GM10266 (cell line): ENCODE data around the gene PYDC2.

ENCODE experiments used
- DNase-seq: peaks from one replicate; pipeline ENCODE4 v3.0.0; 2012; ENCODE audit errors: extremely low spot score
- TF ChIP-seq, protein P1 (sequence below): IDR thresholded peaks from 2 replicates; pipeline ENCODE4 v1.5.1; 2012; ENCODE audit warnings: mild to moderate bottlenecking, low read depth; ENCODE audit not compliant: control insufficient read depth, insufficient read depth; ENCODE audit errors: missing control alignments

Gene PYDC2

DNA sequence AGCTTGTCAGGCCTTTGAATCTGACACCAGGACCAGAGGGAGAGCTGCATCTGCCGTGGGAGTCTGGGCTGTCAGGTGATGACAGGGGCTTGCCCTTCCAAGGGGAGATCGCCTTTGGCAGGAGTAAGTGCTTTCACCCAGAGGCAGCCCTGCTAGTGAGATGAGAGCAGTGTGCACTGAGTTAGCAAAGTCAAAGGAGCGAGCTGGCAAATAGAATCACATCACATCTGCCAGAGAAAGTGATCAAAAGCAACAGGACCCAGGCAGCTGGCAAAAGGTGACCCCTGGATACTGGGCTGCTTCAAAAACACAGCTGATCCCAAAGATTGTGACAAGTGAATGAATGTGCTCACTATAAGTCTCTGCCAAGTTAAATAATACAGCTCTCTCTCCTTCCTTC, 36.1 kb upstream of the PYDC2 start:
- no peak for DNase-seq

DNA sequence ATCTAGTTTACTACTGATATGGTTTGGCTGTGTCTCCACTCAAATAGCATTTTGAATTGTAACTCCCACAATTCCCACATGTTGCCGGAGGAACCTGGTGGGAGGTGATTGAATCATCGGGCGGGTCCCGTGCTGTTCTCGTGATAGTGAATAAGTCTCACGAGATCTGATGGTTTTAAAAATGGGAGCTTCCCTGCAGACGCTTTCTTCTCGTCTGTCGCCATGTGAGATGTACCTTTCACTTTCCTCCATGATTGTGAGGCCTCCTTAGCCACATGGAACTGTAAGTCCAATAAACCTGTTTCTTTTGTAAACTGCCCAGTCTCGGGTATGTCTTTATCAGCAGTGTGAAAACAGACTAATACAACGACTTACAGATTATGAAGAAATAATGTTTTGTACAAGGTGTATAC, 35.6 kb upstream of the PYDC2 start:
- no peak for DNase-seq
- TF ChIP-seq, protein P1, sequence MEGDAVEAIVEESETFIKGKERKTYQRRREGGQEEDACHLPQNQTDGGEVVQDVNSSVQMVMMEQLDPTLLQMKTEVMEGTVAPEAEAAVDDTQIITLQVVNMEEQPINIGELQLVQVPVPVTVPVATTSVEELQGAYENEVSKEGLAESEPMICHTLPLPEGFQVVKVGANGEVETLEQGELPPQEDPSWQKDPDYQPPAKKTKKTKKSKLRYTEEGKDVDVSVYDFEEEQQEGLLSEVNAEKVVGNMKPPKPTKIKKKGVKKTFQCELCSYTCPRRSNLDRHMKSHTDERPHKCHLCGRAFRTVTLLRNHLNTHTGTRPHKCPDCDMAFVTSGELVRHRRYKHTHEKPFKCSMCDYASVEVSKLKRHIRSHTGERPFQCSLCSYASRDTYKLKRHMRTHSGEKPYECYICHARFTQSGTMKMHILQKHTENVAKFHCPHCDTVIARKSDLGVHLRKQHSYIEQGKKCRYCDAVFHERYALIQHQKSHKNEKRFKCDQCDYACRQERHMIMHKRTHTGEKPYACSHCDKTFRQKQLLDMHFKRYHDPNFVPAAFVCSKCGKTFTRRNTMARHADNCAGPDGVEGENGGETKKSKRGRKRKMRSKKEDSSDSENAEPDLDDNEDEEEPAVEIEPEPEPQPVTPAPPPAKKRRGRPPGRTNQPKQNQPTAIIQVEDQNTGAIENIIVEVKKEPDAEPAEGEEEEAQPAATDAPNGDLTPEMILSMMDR = no peak

More for the DNA sequence above, 36.1 kb upstream of the PYDC2 start:
- TF ChIP-seq, protein P1 = no peak

DNA sequence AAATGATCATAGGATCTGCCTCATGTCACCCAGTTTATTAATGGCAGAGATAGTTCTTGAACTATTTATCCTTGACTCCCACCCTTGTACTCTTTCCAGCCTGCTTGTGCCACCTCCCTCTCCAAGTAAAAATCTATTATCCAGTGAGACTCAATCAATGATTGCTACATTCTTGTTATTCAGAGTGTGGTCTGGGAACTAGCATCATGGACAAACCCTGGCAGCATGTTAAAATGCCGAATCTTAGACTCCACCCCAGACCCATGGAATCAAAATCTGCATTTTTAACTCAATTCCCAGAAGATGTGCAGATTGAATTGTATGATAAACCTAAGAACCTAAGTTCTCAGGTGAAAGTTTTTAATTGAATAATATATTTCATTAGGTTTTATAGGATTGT, 34.7 kb upstream of the PYDC2 start:
- TF ChIP-seq, protein P1 = no peak
- no peak for DNase-seq

DNA sequence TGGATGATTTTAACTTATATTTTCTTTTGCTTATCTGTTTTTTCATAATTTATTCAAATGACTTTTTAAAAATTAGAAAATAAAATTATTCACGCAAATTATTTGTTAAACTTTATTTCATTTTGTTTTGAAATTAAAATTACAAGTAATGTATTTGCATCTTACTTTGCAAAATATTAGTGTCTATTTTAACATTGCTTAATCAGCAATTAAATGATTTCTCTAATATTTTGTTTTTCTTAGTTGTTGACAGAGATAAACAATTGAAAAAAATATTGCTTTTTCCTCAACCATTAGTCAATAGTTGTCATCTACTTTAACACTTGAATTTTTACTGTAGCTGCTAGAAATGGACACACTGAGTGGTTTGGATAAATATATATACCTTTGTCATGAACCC, 32.8 kb upstream of the PYDC2 start:
- TF ChIP-seq, protein P1 = no peak
- no peak for DNase-seq

DNA sequence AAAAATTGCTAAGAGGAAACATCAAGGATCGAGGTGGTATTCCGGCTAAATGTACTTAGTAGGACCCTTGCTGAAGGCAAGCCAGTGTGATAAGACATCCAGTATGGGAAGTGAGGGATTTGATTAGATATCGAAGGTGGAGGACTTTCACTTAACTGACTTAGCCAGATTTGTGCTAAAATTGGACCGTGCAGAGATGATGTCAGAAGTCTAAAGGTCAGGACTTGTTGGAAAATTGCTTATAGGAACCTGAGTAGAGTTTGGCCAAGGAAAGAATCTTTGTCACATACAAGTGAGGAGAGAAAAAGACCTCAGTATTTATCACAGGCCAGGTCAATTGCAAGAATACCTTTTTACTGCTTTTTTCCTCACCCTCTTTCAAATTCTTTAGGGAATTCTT, 30.9 kb upstream of the PYDC2 start:
- TF ChIP-seq, protein P1 = no peak
- no peak for DNase-seq

DNA sequence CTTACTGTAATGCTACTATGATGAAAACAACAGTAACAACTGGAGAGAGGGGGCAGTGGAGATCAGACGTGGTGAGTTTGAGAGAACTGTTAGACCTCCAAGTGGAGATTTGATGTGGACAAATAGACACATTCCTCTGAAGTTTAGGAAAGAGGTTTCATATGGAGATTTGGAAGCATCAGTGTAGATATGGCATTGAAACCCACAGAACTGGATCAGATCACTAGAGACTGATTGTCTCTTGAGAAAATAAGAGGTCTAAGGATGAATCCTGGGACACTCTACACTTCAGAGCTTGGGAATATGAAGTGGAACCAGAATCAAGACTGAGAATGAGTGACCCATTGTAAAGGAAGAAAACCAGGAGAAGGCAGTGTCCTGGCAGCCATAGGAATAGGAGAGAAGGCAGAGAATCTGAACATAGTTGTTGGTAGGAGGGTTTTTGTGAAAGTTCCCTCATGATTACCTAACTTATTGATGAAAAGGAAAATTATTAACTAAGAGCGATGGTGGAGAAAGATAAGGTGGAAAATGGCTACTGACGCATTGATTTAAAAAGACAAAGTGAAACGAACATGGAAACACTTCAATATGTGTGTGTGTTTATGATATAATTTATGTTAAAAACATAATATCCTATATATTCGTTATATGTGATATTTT, 29.7 kb upstream of the PYDC2 start:
- no peak for DNase-seq
- TF ChIP-seq, protein P1 = no peak

DNA sequence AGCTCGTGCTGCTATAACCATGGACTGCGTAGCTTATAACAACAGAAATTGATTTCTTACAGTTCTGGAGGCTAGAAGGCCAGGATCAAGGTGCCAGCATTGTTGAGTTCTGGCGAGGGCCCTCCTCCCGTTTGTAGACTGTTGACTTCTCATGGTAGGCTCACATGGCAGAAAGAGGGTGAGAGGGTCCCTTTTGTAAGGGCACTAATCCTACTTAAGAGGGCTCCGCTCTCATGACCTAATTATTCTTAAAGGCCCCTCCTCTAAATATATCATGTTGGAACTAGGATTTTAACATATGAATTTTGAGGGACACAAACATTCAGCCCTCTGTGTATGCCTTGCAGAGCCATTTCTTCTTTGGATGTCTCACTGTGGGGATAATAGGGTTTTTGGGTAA, 28.8 kb upstream of the PYDC2 start:
- DNase-seq = no peak
- TF ChIP-seq, protein P1 = no peak
